ENCODE data around the gene TPBG.

- TF ChIP-seq POLR2AphosphoS5 (IDR thresholded peaks at IDR 0.05; ENCODE audit: low read depth, low read length) (no peak), POLR2A (IDR thresholded peaks at IDR 0.05; ENCODE audit: low read depth, low read length) (no peak), TAF1 (IDR thresholded peaks at IDR 0.05; ENCODE audit: borderline replicate concordance, low read depth, low read length) (no peak)
Measured at GRCh38 chr6:82362878-82363427, 664 bp upstream of the TPBG start.

All from GM12892 (cell line).